Stimulated activated CD4-positive, alpha-beta T cell treated with anti-CD3 and anti-CD28 coated beads, Interleukin-4, amount 100 ng/mL, for 4 hours (primary cell): ENCODE results near the gene CLHC1.
"Not testable (repeated sequence)": the region's sequence is repeated elsewhere in the genome, so short reads cannot be mapped to it uniquely, and the experiment has no call there.

Source experiments
- DNase-seq, 2 experiments: peaks; one replicate each; pipeline ENCODE4 v3.0.0-alpha.2; 2020

CLHC1 gene

GRCh38 chr2:55152475-55153412 is 79.3 kb downstream of the CLHC1 start:
- no peak for DNase-seq

- no peak for DNase-seq
Observed at GRCh38 chr2:55151733-55152433, 80.2 kb downstream of the CLHC1 start.

GRCh38 chr2:55150834-55151233 is 81.3 kb downstream of the CLHC1 start:
- no peak for DNase-seq

GRCh38 chr2:55148269-55148668 is 83.8 kb downstream of the CLHC1 start:
- DNase-seq = no peak

GRCh38 chr2:55147531-55147930 is 84.6 kb downstream of the CLHC1 start:
- no peak for DNase-seq

- DNase-seq = no peak
Observed at GRCh38 chr2:55147041-55147440, 85.1 kb downstream of the CLHC1 start.

- no peak for DNase-seq
Observed at GRCh38 chr2:55146263-55146662, 85.8 kb downstream of the CLHC1 start.

- DNase-seq = no peak
Observed at GRCh38 chr2:55144922-55145820, 86.9 kb downstream of the CLHC1 start.

GRCh38 chr2:55143706-55144105 is 88.4 kb downstream of the CLHC1 start:
- DNase-seq = not testable (repeated sequence)

GRCh38 chr2:55142518-55142917 is 89.6 kb downstream of the CLHC1 start:
- no peak for DNase-seq

- DNase-seq = no peak
Observed at GRCh38 chr2:55141572-55142413, 90.3 kb downstream of the CLHC1 start.

GRCh38 chr2:55140316-55141219 is 91.5 kb downstream of the CLHC1 start:
- no peak for DNase-seq

GRCh38 chr2:55139305-55139704 is 92.8 kb downstream of the CLHC1 start:
- DNase-seq = no peak

- no peak for DNase-seq
Observed at GRCh38 chr2:55138882-55139229, 93.2 kb downstream of the CLHC1 start.

GRCh38 chr2:55138014-55138881 is 93.8 kb downstream of the CLHC1 start:
- no peak for DNase-seq

- DNase-seq = no peak
Observed at GRCh38 chr2:55137024-55137958, 94.8 kb downstream of the CLHC1 start.

GRCh38 chr2:55136138-55136541 is 96.0 kb downstream of the CLHC1 start:
- no peak for DNase-seq

- no peak for DNase-seq
Observed at GRCh38 chr2:55135491-55135890, 96.6 kb downstream of the CLHC1 start.

- no peak for DNase-seq
Observed at GRCh38 chr2:55134316-55134706, 97.8 kb downstream of the CLHC1 start.
